ENCODE data around the gene ACSF3. TPM values are rescaled to one million over a fixed set of nuclear protein-coding genes. Genes with fewer than 3 reads are reported as not detected.

Gene ACSF3
- total and polyA plus RNA-seq, 2 experiments from 2014 or later = 20.7 to 28.0 TPM

DNA sequence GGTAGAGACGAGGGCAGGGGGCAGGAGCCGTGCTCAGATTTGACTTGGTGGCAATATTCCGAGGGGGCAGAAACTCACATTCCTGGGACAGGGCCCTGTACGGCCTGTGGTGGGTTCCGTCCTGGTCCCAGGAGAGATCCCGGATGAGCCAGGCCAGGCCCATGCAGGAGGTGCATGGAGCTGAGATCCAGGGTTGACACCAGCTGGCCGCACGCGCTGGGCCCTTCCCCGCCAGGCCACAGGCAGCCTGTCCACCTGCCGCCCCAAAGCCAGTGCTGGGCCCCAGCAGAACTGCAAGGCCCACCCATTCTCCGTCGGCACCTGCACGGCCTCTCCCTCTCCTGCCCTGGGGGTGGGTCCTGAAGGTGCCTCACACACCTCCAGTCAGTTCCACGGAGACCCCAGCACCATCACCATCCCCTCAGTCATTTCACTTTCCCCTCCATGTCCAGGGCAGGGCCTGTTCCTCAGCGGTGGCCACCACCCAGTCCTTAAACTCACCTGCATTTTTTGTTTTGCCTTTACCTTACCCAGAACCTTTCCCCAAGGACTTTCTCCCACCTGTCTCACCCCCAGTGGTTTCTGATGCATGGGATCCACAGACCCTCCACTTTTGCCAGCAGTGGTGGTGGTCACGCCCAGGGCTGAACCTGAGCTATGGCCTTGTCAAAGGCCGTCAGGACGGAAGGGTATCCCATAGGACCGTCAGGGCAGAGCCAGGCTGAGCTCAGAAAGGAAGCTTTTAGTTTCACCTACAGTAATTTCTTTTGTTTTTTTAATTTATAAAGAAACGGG lies 52.8 kb downstream of the ACSF3 start:
- Histone ChIP-seq H3K4me3 (no peak overlapping the region), H3K9me2 (replicated peaks; ENCODE audit: insufficient read depth) (no peaks in the 10 kb centered on the region), H4K20me1 (ENCODE audit: insufficient read depth, poor library complexity, severe bottlenecking) (no peaks in the 10 kb centered on the region), H3K4me2 (no peak overlapping the region), H3K27ac (no peak overlapping the region), H3K9me3 (ENCODE audit: low read depth) (no peaks in the 10 kb centered on the region), H3K4me1 (ENCODE audit: insufficient read depth) (no peaks in the 10 kb centered on the region), H2AFZ (no peak overlapping the region), H3K36me3 (replicated peaks; ENCODE audit: insufficient read depth, low read depth) (no peaks in the 10 kb centered on the region), H3K27me3 (no peaks in the 10 kb centered on the region), H3K79me2 (no peaks in the 10 kb centered on the region)
- WGBS (ENCODE audit: low lambda C conversion rate, missing lambda C conversion rate) = 97% methylated on average over 20 of the region's 21 CpGs
- DNase-seq (ENCODE audit: low spot score) = no peak
- TF ChIP-seq EZH2phosphoT487 (IDR thresholded peaks at IDR 0.05; ENCODE audit: low read depth, severe bottlenecking, unreplicated experiment) (no peak), EZH2 (IDR thresholded peaks at IDR 0.05; ENCODE audit: borderline replicate concordance) (no peak)
- TF ChIP-seq, protein P1, sequence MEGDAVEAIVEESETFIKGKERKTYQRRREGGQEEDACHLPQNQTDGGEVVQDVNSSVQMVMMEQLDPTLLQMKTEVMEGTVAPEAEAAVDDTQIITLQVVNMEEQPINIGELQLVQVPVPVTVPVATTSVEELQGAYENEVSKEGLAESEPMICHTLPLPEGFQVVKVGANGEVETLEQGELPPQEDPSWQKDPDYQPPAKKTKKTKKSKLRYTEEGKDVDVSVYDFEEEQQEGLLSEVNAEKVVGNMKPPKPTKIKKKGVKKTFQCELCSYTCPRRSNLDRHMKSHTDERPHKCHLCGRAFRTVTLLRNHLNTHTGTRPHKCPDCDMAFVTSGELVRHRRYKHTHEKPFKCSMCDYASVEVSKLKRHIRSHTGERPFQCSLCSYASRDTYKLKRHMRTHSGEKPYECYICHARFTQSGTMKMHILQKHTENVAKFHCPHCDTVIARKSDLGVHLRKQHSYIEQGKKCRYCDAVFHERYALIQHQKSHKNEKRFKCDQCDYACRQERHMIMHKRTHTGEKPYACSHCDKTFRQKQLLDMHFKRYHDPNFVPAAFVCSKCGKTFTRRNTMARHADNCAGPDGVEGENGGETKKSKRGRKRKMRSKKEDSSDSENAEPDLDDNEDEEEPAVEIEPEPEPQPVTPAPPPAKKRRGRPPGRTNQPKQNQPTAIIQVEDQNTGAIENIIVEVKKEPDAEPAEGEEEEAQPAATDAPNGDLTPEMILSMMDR (IDR thresholded peaks at IDR 0.05; ENCODE audit: poor library complexity) = no peak

DNA sequence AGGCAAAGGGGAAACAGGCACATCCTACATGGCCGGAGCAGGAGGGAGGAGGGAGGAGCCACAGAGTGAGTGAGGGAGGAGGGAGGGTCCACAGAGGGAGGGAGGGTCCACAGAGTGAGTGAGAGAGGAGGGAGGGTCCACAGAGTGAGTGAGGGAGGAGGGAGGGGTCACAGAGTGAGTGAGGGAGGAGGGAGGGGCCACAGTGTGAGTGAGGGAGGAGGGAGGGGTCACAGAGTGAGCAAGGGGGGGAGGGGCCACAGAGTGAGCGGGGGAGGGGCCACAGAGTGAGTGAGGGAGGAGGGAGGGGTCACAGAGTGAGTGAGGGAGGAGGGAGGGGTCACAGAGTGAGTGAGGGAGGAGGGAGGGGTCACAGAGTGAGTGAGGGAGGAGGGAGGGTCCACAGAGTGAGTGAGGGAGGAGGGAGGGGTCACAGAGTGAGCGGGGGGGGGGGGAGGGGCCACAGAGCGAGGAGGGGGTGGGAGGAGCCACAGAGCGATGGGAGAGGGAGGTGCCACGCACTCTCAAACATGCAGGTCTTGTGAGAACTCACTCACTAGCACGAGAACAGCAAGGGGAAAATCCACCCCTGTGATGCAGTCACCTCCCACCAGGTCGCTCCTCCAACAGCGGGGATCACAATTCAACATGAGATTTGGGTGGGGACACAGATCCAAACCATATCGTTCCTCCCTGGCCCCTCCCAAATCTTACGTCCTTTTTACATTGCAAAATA lies 53.6 kb downstream of the ACSF3 start:
- H3K4me2 ChIP-seq = no peak overlapping the region
- WGBS (ENCODE audit: low lambda C conversion rate, missing lambda C conversion rate) = 79% methylated on average over 5 of the region's 11 CpGs
- no peak overlapping the region for H2AFZ ChIP-seq
- H3K4me1 ChIP-seq (ENCODE audit: insufficient read depth) = no peaks in the 10 kb centered on the region
- no peaks in the 10 kb centered on the region for H3K9me2 ChIP-seq (replicated peaks; ENCODE audit: insufficient read depth)
- H3K36me3 ChIP-seq (replicated peaks; ENCODE audit: insufficient read depth, low read depth) = no peaks in the 10 kb centered on the region
- H3K27ac ChIP-seq = no peak overlapping the region
- H3K9me3 ChIP-seq (ENCODE audit: low read depth) = no peaks in the 10 kb centered on the region
- TF ChIP-seq EZH2 (IDR thresholded peaks at IDR 0.05; ENCODE audit: borderline replicate concordance) (no peak), EZH2phosphoT487 (IDR thresholded peaks at IDR 0.05; ENCODE audit: low read depth, severe bottlenecking, unreplicated experiment) (no peak)
- TF ChIP-seq, protein P1 (IDR thresholded peaks at IDR 0.05; ENCODE audit: poor library complexity) = no peak
- H4K20me1 ChIP-seq (ENCODE audit: insufficient read depth, poor library complexity, severe bottlenecking) = no peaks in the 10 kb centered on the region
- no peak for DNase-seq (ENCODE audit: low spot score)
- H3K79me2 ChIP-seq = no peaks in the 10 kb centered on the region
- H3K4me3 ChIP-seq = no peak overlapping the region
- no peaks in the 10 kb centered on the region for H3K27me3 ChIP-seq

DNA sequence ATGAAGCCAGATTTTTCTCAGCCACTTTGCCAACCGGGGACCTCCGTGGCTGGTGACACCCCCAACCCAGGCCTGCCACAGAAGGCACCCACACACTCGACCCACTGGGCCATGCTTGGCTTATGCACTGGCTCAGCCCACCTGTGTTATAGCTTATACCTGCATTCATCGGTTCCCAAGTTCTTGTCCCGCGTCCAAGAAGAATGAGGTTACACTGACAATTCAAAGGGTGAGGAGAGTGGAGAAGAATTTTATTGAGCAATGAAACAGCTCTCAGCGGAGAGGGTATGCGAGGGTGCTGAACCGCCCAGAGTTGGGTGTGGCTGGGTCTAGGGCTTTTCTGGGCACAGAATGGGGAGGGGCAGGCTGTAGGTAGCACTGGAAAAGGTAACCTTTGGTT lies 55.7 kb downstream of the ACSF3 start:
- no peaks in the 10 kb centered on the region for H3K9me3 ChIP-seq (ENCODE audit: low read depth)
- no peaks in the 10 kb centered on the region for H3K79me2 ChIP-seq
- TF ChIP-seq EZH2phosphoT487 (IDR thresholded peaks at IDR 0.05; ENCODE audit: low read depth, severe bottlenecking, unreplicated experiment) (no peak), EZH2 (IDR thresholded peaks at IDR 0.05; ENCODE audit: borderline replicate concordance) (no peak)
- TF ChIP-seq, protein P1 (IDR thresholded peaks at IDR 0.05; ENCODE audit: poor library complexity) = no peak
- WGBS (ENCODE audit: low lambda C conversion rate, missing lambda C conversion rate) = 92% methylated on average over 9 of the region's 9 CpGs
- no peak for DNase-seq (ENCODE audit: low spot score)
- peaks cover under 1% of the 10 kb centered on the region for H3K4me1 ChIP-seq (ENCODE audit: insufficient read depth)
- H3K4me3 ChIP-seq = no peak overlapping the region
- H3K27ac ChIP-seq = no peak overlapping the region
- H3K4me2 ChIP-seq = no peak overlapping the region
- H4K20me1 ChIP-seq (ENCODE audit: insufficient read depth, poor library complexity, severe bottlenecking) = no peaks in the 10 kb centered on the region
- no peaks in the 10 kb centered on the region for H3K9me2 ChIP-seq (replicated peaks; ENCODE audit: insufficient read depth)
- no peak overlapping the region for H2AFZ ChIP-seq
- no peaks in the 10 kb centered on the region for H3K36me3 ChIP-seq (replicated peaks; ENCODE audit: insufficient read depth, low read depth)
- H3K27me3 ChIP-seq = no peaks in the 10 kb centered on the region

All from hepatocyte (in vitro differentiated cells).